HepG2 (cell line): Measurements from ENCODE around the gene DIPK1A. TPM values are rescaled to one million over a fixed set of nuclear protein-coding genes. Genes with fewer than 3 reads are reported as not detected.
A peak's percentile ranks its signal among the peaks of the same experiment; 100 is the strongest.

Source experiments
- BCL6 ChIP-seq: IDR thresholded peaks from 2 replicates; pipeline ENCODE4 v1.6.1; 2016; ENCODE audit warnings: missing genetic modification reagents, missing compliant biosample characterization
- EP300 ChIP-seq, 3 experiments: sonication (generic) in 1 of 3; formaldehyde crosslinking in 1 of 3; IDR thresholded peaks; 2 replicates each; pipeline versions ENCODE4 v1.5.1 to v1.6.1; 2011 to 2020; ENCODE audit warnings: low read depth in 2 of 3, low read length in 2 of 3, borderline replicate concordance in 1 of 3, improper control_type of control experiment in 1 of 3, mild to moderate bottlenecking in 1 of 3, missing genetic modification reagents in 1 of 3, moderate library complexity in 1 of 3
- GATAD2A ChIP-seq: IDR thresholded peaks from 2 replicates; pipeline ENCODE4 v1.6.1; 2016
- KDM4B ChIP-seq: sonication (generic); formaldehyde crosslinking; IDR thresholded peaks from 2 replicates; pipeline ENCODE4 v1.4.0; 2020; ENCODE audit warnings: missing genetic modification reagents
- NFKBIZ ChIP-seq: IDR thresholded peaks from 2 replicates; pipeline ENCODE4 v1.6.1; 2018; ENCODE audit warnings: missing genetic modification reagents, missing compliant biosample characterization
- NR1H2 ChIP-seq: sonication (generic); formaldehyde crosslinking; IDR thresholded peaks from 2 replicates; pipeline ENCODE4 v1.8.1; 2022; ENCODE audit warnings: low read depth, missing genetic modification reagents, borderline replicate concordance
- RBFOX2 ChIP-seq: fragments of 200-400 bp; formaldehyde crosslinking; IDR thresholded peaks from 2 replicates; pipeline ENCODE4 v1.6.1; 2017; ENCODE audit warnings: low read depth, mild to moderate bottlenecking, low read length
- TARDBP ChIP-seq: sonication (generic); formaldehyde crosslinking; IDR thresholded peaks from 2 replicates; pipeline ENCODE4 v1.8.0; 2022; ENCODE audit warnings: mild to moderate bottlenecking, missing genetic modification reagents
- ZFP1 ChIP-seq: IDR thresholded peaks from 2 replicates; pipeline ENCODE4 v1.6.1; 2016
- ZKSCAN8 ChIP-seq: IDR thresholded peaks from 2 replicates; pipeline ENCODE4 v1.6.1; 2016; ENCODE audit warnings: borderline replicate concordance, missing genetic modification reagents, missing compliant biosample characterization
- ZNF143 ChIP-seq: sonication (generic); formaldehyde crosslinking; IDR thresholded peaks from 2 replicates; pipeline ENCODE4 v1.4.0; 2020; ENCODE audit warnings: missing genetic modification reagents
- ZNF75D ChIP-seq: sonication (generic); formaldehyde crosslinking; IDR thresholded peaks from 2 replicates; pipeline ENCODE4 v1.8.1; 2023; ENCODE audit warnings: missing genetic modification reagents, mild to moderate bottlenecking, borderline replicate concordance
- polyA plus RNA-seq, 8 experiments: library from polyadenylated mRNA; depleted of rRNA in 3 of 8; stranded (reverse) in 7 of 8; unstranded in 1 of 8; fragments of >200 nt; fragmentation: Illumina TruSeq in 4 of 8; extraction: Trizol in 4 of 8; gene quantifications; 2 replicates each; pipeline versions ENCODE4 v1.2.1 to v1.2.3, GENCODE V29; 2011 to 2016; ENCODE audit warnings: low read depth in 4 of 8, missing spikeins in 1 of 8, mixed read lengths in 1 of 8; ENCODE audit not compliant: insufficient read depth in 1 of 8
- total RNA-seq, 5 experiments: library from RNA; depleted of rRNA; stranded (reverse); fragments of >200 nt; fragmentation: Illumina TruSeq; extraction: Trizol; gene quantifications; 2 replicates each; pipeline ENCODE4 v1.2.3, GENCODE V29; 2016; ENCODE audit warnings: low read depth in 1 of 5
- TF ChIP-seq, protein P1 (sequence below): sonication (generic); formaldehyde crosslinking; IDR thresholded peaks from 2 replicates; pipeline ENCODE4 v1.5.0; 2020; ENCODE audit warnings: missing genetic modification reagents
- TF ChIP-seq, protein P2 (sequence below): sonication (generic); formaldehyde crosslinking; IDR thresholded peaks from 2 replicates; pipeline ENCODE4 v1.4.0; 2020; ENCODE audit warnings: mild to moderate bottlenecking, missing genetic modification reagents
- TF ChIP-seq, protein P3 (sequence below): sonication (generic); formaldehyde crosslinking; IDR thresholded peaks from 2 replicates; pipeline ENCODE4 v1.8.0; 2022; ENCODE audit warnings: mild to moderate bottlenecking, missing genetic modification reagents, borderline replicate concordance
- TF ChIP-seq, protein P4 (sequence below): IDR thresholded peaks from 2 replicates; pipeline ENCODE4 v1.6.1; 2016; ENCODE audit warnings: missing biosample characterization, missing genetic modification reagents, low read depth
- TF ChIP-seq, protein P5 (sequence below): sonication (generic); formaldehyde crosslinking; IDR thresholded peaks from 2 replicates; pipeline ENCODE4 v1.5.0; 2020; ENCODE audit warnings: mild to moderate bottlenecking, missing genetic modification reagents
- TF ChIP-seq, protein P6 (sequence below): IDR thresholded peaks from 2 replicates; pipeline ENCODE4 v1.6.1; 2016

Gene DIPK1A
- total and polyA plus RNA-seq, 2 of the 13 experiments (the other 11 are each of a cell fraction or from before 2014, with no cell fraction given) = 8.4 TPM

DNA sequence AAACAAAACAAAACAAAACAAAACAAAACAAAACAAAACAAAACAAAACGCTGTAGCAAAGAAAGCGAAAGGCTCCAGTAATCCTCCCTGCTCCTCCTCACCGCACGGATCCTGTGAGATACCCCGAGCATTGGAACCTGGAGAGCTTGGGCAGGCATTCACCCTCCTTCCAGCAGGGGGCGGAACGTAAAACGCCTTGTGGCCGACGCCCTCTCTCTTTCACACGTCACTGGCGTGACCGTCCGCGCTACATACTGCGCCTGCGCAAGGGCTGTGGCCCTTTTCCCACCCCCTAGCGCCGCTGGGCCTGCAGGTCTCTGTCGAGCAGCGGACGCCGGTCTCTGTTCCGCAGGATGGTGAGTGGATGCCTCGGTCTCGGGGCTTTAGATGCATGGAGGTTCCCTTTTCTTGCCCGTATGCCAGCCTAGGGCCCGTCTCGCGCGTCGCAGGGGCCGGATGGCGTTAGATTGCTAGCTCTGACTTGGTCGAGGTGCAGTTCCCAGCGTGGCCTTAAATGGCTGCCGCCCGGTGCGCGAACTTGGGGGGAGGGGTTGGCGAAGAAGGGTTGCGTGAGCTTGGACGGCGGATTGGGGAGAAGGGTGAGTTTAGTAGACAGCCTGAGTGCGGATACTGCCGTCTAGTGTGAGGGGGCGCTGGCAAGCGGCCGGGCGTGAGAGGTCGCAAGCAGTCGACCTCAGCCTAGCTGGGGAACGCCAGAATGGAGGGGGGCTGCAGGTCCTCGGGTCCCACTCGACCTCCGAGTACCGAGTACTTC is 129.3 kb downstream of the DIPK1A start, which contains the start of gene RPL5 (continued):
- 0 out of 2 replicates have a peak, but pooled peaks have one; percentile 55 for TF ChIP-seq ZNF75D (CRISPR knock-in tag)
- peak; percentile 67; the same call in 1 of the 2 replicates for TF ChIP-seq ZFP1 (CRISPR knock-in tag)
- TF ChIP-seq, protein P1, sequence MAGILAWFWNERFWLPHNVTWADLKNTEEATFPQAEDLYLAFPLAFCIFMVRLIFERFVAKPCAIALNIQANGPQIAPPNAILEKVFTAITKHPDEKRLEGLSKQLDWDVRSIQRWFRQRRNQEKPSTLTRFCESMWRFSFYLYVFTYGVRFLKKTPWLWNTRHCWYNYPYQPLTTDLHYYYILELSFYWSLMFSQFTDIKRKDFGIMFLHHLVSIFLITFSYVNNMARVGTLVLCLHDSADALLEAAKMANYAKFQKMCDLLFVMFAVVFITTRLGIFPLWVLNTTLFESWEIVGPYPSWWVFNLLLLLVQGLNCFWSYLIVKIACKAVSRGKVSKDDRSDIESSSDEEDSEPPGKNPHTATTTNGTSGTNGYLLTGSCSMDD = no peak
- TF ChIP-seq EP300 (IDR thresholded peaks at IDR 0.05; ENCODE audit: low read depth in 2 of 2, low read length in 2 of 2) = no peak; a peak in 1 of 4 replicates
- peak; percentile 32; the same call in 1 of the 2 replicates for TF ChIP-seq EP300 (CRISPR knock-in tag; IDR thresholded peaks at IDR 0.05; ENCODE audit: borderline replicate concordance)
- TF ChIP-seq ZKSCAN8 (CRISPR knock-in tag) = peak; percentile 82; the same call in 1 of the 2 replicates
- TF ChIP-seq TARDBP (CRISPR knock-in tag) = peak; percentile 97
- TF ChIP-seq, protein P2, sequence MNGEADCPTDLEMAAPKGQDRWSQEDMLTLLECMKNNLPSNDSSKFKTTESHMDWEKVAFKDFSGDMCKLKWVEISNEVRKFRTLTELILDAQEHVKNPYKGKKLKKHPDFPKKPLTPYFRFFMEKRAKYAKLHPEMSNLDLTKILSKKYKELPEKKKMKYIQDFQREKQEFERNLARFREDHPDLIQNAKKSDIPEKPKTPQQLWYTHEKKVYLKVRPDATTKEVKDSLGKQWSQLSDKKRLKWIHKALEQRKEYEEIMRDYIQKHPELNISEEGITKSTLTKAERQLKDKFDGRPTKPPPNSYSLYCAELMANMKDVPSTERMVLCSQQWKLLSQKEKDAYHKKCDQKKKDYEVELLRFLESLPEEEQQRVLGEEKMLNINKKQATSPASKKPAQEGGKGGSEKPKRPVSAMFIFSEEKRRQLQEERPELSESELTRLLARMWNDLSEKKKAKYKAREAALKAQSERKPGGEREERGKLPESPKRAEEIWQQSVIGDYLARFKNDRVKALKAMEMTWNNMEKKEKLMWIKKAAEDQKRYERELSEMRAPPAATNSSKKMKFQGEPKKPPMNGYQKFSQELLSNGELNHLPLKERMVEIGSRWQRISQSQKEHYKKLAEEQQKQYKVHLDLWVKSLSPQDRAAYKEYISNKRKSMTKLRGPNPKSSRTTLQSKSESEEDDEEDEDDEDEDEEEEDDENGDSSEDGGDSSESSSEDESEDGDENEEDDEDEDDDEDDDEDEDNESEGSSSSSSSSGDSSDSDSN (CRISPR knock-in tag) = peak; percentile 86
- peak; percentile 55; the same call in 1 of the 2 replicates for TF ChIP-seq KDM4B
- TF ChIP-seq GATAD2A (CRISPR knock-in tag) = peak; percentile 86
- TF ChIP-seq NFKBIZ (CRISPR knock-in tag) = peak; percentile 61
- TF ChIP-seq NR1H2 (CRISPR knock-in tag) = no peak
- TF ChIP-seq, protein P3, sequence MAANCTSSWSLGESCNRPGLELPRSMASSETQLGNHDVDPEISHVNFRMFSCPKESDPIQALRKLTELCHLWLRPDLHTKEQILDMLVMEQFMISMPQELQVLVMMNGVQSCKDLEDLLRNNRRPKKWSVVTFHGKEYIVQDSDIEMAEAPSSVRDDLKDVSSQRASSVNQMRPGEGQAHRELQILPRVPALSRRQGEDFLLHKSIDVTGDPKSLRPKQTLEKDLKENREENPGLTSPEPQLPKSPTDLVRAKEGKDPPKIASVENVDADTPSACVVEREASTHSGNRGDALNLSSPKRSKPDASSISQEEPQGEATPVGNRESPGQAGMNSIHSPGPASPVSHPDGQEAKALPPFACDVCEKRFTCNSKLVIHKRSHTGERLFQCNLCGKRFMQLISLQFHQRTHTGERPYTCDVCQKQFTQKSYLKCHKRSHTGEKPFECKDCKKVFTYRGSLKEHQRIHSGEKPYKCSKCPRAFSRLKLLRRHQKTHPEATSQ (CRISPR knock-in tag) = peak; percentile 86; the same call in 1 of the 2 replicates
- TF ChIP-seq, protein P4, sequence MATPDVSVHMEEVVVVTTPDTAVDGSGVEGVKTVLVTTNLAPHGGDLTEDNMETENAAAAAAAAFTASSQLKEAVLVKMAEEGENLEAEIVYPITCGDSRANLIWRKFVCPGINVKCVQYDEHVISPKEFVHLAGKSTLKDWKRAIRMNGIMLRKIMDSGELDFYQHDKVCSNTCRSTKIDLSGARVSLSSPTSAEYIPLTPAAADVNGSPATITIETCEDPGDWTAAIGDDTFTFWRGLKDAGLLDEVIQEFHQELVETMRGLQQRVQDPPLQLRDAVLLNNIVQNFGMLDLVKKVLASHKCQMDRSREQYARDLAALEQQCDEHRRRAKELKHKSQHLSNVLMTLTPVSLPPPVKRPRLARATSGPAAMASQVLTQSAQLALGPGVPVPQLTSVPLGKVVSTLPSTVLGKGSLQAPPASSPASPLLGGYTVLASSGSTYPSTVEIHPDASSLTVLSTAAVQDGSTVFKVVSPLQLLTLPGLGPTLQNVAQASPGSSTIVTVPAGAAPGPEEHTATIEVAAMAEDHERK (CRISPR knock-in tag) = peak; percentile 98
- TF ChIP-seq, protein P5, sequence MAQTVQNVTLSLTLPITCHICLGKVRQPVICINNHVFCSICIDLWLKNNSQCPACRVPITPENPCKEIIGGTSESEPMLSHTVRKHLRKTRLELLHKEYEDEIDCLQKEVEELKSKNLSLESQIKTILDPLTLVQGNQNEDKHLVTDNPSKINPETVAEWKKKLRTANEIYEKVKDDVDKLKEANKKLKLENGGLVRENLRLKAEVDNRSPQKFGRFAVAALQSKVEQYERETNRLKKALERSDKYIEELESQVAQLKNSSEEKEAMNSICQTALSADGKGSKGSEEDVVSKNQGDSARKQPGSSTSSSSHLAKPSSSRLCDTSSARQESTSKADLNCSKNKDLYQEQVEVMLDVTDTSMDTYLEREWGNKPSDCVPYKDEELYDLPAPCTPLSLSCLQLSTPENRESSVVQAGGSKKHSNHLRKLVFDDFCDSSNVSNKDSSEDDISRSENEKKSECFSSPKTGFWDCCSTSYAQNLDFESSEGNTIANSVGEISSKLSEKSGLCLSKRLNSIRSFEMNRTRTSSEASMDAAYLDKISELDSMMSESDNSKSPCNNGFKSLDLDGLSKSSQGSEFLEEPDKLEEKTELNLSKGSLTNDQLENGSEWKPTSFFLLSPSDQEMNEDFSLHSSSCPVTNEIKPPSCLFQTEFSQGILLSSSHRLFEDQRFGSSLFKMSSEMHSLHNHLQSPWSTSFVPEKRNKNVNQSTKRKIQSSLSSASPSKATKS (CRISPR knock-in tag) = no peak
- peak; percentile 100 for TF ChIP-seq RBFOX2
- TF ChIP-seq, protein P6, sequence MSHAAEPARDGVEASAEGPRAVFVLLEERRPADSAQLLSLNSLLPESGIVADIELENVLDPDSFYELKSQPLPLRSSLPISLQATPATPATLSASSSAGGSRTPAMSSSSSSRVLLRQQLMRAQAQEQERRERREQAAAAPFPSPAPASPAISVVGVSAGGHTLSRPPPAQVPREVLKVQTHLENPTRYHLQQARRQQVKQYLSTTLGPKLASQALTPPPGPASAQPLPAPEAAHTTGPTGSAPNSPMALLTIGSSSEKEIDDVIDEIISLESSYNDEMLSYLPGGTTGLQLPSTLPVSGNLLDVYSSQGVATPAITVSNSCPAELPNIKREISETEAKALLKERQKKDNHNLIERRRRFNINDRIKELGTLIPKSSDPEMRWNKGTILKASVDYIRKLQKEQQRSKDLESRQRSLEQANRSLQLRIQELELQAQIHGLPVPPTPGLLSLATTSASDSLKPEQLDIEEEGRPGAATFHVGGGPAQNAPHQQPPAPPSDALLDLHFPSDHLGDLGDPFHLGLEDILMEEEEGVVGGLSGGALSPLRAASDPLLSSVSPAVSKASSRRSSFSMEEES (CRISPR knock-in tag) = peak; percentile 56
- TF ChIP-seq ZNF143 (CRISPR knock-in tag) = peak; percentile 66
- TF ChIP-seq BCL6 (CRISPR knock-in tag) = peak; percentile 62; the same call in 1 of the 2 replicates
